Urinary bladder (tissue), 4 donors: ENCODE results near the gene ADAM33. TPM values are rescaled to one million over a fixed set of nuclear protein-coding genes. Genes with fewer than 3 reads are reported as not detected.

Experiments used
- DNase-seq: peaks from one replicate; pipeline ENCODE4 v3.0.0-alpha.2; 2015; ENCODE audit errors: extremely low spot score
- H3K27ac ChIP-seq: one replicate; pipeline ENCODE4 v1.5.1; 2013; ENCODE audit warnings: low read depth, mild to moderate bottlenecking, moderate library complexity
- H3K36me3 ChIP-seq: one replicate; pipeline ENCODE4 v1.6.1; 2013; ENCODE audit warnings: mild to moderate bottlenecking, moderate library complexity; ENCODE audit not compliant: insufficient read depth
- H3K4me1 ChIP-seq: one replicate; pipeline ENCODE4 v1.6.1; 2013; ENCODE audit warnings: mild to moderate bottlenecking, moderate library complexity; ENCODE audit not compliant: insufficient read depth
- H3K4me3 ChIP-seq: one replicate; pipeline ENCODE4 v1.5.1; 2013; ENCODE audit warnings: low read depth, low read length
- WGBS: extraction: QIAGEN DNeasy Blood & Tissue Kit; methylation state at CpG from one replicate; pipeline ENCODE4 v1.1.7; 2013; 5-methylcytosine and 5-hydroxymethylcytosine counted together
- polyA plus RNA-seq: library from polyadenylated mRNA; stranded (reverse); fragments of 200-250 nt; gene quantifications from one replicate; pipeline ENCODE4 v1.2.3, GENCODE V29; 2013
- total RNA-seq: library from RNA; depleted of rRNA; stranded (reverse); fragments of >200 nt; gene quantifications from one replicate; pipeline ENCODE4 v1.2.3, GENCODE V29; 2014
- donor health status: healthy with polysubstance abuse.
- donor health status: healthy.

Gene ADAM33
- total and polyA plus RNA-seq, 2 donors: 88.2 to 111 TPM

DNA sequence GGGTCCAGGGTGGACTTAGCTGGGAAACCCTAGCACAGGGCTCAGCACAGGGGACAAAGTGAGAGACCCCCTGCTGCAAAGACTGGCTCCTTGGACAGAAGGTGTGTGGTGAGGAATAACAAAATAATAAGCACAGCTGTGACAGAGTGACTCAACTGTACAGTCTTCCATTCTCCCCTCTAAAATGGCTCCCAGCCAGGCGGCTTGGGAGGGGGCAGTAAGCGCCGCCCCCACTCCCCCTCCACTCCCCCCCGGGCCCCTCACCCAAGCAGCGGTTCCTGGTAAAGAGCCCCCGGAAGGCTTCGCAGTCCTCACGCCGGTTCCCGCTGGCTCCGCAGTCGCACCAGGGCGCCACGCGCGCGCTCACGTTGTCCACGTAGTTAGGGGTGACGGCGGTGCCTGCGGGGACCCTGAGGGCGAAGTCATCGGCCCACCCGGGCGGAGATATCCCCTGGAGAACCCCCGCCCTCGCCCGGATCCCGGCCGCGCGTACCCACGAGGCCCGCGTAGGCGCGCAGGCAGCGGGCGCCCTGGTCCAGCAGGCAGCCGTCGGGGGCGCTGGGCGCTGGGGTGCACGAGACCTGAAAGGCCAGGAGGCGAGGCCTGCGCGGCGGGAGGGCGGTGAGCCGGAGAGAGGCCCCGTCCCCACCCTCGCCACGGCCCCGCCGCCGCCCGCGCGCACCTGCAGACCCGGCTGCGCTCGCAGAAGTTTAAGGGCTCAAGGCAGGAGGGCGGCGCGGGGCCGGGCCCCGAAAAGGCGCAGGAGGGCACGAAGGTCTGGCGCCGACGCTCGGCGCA lies 21.3 kb downstream of the ADAM33 start:
- H3K27ac ChIP-seq: no peak overlapping the region
- H3K4me1 ChIP-seq: no peaks in the 10 kb centered on the region
- DNase-seq: no peak
- no peaks in the 10 kb centered on the region for H3K36me3 ChIP-seq
- H3K4me3 ChIP-seq: peak overlapping the region; percentile 5
- WGBS: 3% methylated on average over 75 of the region's 75 CpGs

DNA sequence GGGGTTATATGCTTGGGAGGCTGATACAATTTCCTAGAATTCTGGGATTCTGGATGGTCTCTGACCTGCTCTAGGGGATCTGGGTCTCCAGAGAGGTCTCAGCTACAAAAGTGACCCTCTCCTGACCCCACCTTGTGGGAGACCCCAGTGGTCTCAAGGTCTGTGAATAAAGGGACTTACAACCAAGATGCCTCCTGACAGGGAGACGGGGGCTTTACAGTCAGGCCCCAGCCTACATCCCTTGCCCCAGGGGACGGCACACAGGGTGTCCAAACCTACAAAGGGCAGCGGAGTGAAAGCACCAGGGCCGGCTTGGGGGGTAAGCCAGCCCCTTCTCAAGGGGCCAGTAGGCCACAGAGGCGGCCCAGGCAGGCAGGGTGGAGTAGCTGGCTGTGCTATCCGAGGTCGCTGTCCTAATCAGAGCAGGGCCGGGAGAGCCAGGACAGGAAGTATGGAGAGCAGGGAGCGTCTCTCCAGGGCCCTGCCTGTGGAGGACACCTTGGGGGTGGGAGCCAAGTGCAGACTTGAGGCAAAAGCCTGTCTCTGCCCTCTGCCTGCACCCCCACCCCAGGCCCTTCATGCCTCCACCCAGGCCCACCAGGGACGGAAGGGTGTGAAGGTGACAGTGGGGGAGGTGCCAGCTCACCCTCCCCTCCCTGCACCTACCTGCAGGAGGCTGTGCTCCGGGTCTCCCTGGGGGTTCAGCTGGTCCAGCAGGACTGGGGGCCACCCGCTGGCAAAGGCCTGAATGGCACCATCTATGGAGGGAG lies 22.1 kb downstream of the ADAM33 start:
- Histone ChIP-seq H3K36me3 (no peaks in the 10 kb centered on the region), H3K4me3 (no peak overlapping the region), H3K27ac (no peak overlapping the region), H3K4me1 (no peaks in the 10 kb centered on the region)
- DNase-seq: no peak
- WGBS: 76% methylated on average over 12 of the region's 12 CpGs

DNA sequence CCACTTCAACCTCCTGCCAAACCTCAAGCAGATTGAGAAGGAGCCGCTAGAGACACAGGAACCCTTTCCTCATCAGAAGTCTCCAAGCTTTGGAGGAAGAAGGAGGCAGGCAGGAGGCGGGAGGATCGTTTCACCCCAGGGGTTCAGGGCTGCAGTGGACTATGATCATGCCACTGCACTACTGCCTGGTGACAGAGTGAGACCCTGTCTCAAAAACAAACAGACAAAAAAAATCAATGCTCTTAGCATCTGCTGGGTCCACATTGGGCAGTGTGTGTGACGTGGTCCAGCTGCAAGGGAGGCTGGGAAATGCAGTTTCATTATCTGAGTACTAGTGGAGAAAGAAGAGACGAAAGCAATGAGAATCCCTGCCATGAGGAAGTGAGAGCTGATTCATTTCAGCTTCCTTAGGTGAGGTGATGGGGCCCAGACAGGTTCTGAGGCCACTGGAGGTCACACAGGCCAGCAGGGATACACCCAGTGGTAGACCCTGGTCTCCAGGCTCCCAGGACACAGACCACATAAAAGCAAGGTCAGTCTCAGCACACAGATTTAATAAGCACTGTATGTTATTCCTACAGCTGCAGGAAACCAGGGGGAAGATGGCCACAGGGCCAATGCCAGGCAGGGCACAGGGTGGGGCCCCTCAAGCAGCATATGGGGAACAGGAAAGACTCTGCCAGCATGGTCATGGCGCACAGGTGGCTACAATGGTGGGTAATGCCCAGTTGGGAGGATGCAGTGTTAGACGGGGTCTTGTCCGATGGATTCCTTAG lies 22.9 kb downstream of the ADAM33 start:
- no peaks in the 10 kb centered on the region for H3K36me3 ChIP-seq
- no peak overlapping the region for H3K4me3 ChIP-seq
- 68% methylated on average over 8 of the region's 8 CpGs for WGBS
- no peak overlapping the region for H3K27ac ChIP-seq
- no peak for DNase-seq
- H3K4me1 ChIP-seq: no peaks in the 10 kb centered on the region

DNA sequence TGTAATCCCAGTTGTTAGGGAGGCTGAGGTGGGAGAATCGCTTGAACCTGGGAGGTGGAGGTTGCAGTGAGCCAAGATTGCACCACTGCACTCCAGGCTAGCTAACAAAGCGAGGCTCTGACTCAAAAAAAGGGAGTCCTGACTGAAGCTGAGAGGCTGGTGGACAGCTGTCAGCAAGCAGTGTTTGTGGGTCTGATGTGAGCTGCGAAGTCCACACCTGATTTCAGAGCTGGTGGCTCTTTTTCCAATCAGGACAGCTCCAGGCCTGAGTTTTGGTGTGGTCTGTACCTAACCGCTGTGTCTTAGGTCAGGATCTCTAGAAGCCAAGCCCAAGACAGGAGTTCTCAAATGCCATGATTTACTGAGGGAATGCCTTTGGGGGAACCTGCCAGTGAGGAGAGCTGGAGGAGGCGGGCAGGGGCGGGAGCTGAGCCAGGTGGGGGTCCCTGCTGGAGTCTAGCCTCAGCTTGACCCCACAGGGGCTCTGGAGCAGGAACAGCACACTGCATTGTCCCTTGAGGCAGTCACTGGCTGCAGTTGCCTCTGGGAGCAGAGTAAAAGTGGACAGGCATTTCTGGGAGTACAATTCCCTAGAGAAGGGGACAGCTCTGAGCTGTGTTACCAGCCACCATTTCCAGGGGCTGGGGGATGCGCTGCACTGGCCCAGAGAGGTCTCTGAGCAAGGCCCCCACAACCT lies 23.6 kb downstream of the ADAM33 start:
- 81% methylated on average over 7 of the region's 7 CpGs for WGBS
- Histone ChIP-seq H3K4me3 (no peak overlapping the region), H3K27ac (no peak overlapping the region), H3K4me1 (no peaks in the 10 kb centered on the region), H3K36me3 (no peaks in the 10 kb centered on the region)
- no peak for DNase-seq

DNA sequence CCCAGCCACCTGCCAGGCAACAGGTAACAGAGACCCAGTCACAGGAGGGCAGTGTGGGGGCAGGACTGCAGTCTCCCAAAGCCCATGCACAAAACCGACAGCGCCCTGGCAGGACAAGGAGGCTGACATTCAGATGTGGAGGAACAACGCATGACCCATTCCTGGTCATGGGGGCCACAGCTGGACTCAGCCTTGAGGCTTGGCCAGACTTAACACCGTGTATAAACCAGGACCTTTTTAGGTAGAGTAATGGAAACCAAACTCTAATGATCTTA lies 26.7 kb downstream of the ADAM33 start:
- Histone ChIP-seq H3K4me1 (no peaks in the 10 kb centered on the region), H3K4me3 (no peak overlapping the region), H3K36me3 (no peaks in the 10 kb centered on the region), H3K27ac (no peak overlapping the region)
- 92% methylated on average over 4 of the region's 4 CpGs for WGBS
- no peak for DNase-seq

DNA sequence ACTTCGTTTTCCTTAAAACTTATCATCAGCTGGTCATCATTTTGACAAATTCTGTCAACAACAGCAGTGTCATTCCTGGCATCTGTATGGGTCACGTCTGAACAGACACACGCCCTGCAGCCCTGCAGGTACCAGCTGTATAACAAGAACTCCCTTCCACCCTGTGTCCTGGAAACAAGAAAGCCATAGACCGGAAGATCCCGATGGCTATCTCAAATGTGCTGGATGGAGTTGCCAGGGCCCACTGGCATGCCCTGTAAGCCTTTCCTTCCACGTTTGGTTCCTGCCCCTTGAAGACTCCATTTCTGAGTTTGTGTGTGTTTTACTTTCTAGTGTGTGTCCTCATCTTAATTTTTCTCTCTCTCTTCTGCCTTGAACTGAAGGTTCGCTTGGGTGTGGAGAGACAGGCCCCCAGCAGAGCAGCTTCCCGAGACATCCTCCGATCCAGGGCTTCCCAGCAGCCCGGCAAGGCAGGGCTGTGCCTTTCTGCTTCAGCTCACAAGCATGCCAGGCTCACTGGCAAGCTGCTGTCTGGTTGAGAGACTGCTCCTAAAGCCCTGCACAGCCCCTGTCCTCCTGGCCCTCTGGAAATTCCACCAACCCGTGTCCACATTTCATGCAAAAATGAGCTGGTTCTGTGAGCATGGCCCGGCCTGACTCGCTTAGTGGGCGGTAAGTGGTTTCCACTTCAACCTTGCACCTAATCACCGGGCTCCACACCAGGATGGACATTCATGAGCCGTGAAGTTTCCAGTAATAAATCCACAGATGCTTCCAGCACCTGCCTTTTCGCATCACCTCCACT lies 27.3 kb downstream of the ADAM33 start:
- no peak for DNase-seq
- Histone ChIP-seq H3K4me1 (no peaks in the 10 kb centered on the region), H3K27ac (no peak overlapping the region), H3K4me3 (no peak overlapping the region), H3K36me3 (no peaks in the 10 kb centered on the region)
- WGBS: 84% methylated on average over 17 of the region's 17 CpGs

DNA sequence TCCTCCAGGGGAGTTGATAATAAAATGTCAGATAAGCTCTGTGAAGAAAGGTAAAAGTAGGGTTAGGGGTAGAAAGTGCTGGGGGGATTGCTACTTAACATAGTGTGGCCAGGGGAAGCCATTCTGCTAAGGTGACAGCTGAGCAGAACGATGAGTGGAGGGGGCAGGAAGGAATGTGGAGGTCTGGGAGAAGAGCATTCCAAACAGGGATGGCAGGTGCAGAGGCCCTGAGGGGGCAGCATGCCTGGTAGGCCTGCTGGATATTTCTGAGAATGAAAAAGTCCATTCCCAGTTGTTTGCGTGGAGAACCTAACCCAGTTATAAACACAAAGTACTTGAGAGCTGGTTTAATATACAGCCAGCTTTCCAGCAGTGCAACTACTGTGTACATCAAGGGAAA lies 27.9 kb downstream of the ADAM33 start:
- Histone ChIP-seq H3K36me3 (no peaks in the 10 kb centered on the region), H3K4me1 (no peaks in the 10 kb centered on the region), H3K4me3 (no peak overlapping the region), H3K27ac (no peak overlapping the region)
- WGBS: 54% methylated on average over 2 of the region's 2 CpGs
- no peak for DNase-seq

DNA sequence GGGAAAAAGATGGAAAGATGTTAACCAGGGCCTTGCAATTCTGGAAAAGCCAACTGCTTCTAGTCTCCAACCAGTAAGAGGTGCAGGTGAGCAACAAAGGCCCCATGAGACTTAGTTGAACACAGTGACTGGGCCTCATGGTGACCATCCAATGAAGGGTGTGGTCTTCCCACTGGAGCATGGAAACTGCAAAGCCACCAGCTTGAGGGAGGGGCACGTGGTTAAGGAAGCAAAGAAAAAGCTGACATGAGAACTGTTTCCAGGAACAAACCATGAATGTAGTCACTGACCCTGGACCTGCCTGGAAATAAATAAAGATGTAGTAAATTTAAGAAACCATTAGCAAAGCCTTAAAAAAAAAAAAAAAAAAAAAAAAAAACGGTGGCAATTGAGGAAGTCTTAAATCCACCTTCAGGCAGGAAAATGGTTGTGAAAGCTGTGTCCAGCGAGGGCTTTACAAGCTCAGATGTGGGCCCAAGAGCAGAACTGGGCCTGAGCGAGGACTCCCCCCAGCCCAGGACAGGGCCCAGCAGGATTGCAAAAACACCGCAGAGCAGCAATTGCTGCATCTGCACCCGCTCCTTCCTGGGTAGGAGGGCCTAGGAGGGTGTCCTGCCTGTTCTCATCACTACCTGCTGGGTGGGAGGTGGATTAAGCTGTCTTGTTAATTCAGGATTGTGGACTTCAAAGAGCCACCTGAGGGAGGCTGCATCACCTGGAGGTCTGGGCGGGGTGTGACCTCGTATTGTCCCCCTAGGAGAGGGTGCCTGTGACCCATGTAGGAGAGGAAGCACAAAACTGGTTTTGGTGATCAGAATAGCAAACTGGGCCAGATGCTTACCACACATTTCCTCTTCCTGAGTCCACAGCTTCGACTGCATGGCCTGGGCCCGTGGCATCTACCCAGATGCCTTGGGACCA lies 28.9 kb downstream of the ADAM33 start:
- Histone ChIP-seq H3K36me3 (no peaks in the 10 kb centered on the region), H3K4me1 (no peaks in the 10 kb centered on the region), H3K4me3 (no peak overlapping the region), H3K27ac (no peak overlapping the region)
- no peak for DNase-seq
- 80% methylated on average over 10 of the region's 10 CpGs for WGBS

DNA sequence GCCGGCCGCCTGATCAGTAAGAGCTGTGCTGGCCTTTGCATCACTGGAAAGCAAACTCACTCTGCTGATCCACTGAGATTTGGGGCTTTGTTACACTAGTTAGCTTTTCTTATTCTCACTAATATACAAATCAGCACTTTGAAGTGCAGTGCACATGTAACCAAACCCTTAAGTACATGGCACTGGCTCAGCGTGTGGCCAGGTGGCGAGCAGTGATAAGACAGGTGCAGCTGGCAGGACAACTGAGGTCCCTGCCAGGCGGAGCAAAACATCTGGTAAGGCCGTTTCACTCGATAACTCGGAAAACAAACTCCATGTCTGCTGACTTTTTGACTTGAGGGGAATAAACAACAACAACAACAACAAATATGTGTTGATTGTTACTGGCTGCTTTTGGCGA lies 29.6 kb downstream of the ADAM33 start:
- WGBS: 93% methylated on average over 9 of the region's 9 CpGs
- Histone ChIP-seq H3K4me1 (no peaks in the 10 kb centered on the region), H3K27ac (no peak overlapping the region), H3K4me3 (no peak overlapping the region), H3K36me3 (no peaks in the 10 kb centered on the region)
- DNase-seq: no peak

DNA sequence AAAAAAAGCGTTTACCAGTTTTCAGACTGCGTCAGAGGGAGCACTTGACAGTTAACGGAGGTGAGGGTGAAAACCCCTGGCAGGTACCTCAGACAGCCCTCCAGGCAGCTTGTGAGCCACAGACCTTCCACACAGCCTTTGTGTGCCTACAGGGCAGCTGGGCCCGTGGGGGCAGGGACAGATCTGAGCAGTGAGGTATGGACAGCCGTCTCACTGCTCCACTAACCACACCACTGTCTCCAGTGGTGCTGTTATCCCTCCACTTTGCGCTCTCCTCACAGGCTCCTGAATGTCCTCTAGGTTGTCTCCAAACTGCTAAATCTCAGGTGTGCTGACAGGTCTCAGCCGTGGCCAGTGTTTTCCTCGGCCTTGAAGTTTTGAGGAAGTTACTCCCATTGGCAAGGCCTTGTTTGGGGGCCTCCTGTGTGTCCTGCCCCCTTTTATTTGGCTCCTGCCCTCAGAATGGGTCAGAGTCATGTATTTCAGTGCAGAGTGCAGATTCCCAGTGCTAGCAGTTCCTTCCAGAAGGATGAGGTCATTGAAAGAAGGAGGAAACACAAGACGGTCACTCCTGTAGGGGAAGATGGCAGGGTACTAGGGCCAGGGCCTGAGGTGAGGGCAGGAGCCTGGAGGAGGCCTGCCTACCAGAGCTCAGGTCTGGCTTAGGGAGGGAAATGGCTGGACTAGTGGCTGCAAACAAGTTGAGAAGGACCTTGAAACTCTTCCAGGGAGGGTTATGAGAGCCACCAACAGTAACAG lies 30.4 kb downstream of the ADAM33 start:
- H3K4me3 ChIP-seq: no peak overlapping the region
- H3K4me1 ChIP-seq: no peaks in the 10 kb centered on the region
- no peak overlapping the region for H3K27ac ChIP-seq
- H3K36me3 ChIP-seq: no peaks in the 10 kb centered on the region
- no peak for DNase-seq
- 68% methylated on average over 9 of the region's 9 CpGs for WGBS

DNA sequence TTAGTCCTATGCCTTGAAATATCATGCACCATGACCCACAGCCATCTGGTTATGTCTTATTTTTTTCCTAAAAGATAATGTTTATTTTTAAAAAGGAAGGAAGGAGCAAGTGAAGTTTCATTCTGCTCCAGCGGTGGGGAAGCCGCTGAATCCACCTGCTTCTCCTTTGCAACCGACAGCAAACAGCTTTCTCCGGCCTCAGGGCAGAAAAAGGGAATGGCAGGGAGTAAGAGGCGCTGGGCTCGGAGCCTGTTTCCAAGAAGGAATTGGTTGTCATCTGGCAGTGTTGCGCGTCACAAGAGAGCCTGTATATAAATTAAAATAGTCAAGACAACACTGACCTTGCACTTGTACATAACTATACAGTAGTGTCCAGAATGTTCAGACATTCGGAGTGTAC lies 32.9 kb downstream of the ADAM33 start:
- Histone ChIP-seq H3K36me3 (no peaks in the 10 kb centered on the region), H3K4me1 (no peaks in the 10 kb centered on the region), H3K4me3 (no peak overlapping the region), H3K27ac (no peak overlapping the region)
- 91% methylated on average over 9 of the region's 9 CpGs for WGBS
- DNase-seq: no peak

DNA sequence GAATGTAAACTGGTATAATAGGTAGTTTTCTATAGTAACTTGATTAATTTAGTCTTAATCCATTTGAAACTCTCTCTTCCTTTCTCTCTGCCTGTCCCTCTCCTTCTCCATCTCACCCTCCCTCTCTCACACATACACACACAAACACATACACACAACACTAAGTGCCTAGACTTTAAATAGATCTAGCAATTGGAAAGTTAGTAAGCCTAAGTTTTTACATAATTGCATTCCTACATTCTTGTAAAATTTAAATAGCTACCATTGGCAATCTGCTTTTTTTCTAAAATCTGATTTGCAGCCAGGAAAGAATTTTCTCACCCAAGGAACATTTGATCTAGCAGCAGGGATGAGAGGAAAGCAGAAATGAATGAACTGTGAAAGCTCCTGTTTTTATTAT lies 34.3 kb downstream of the ADAM33 start:
- no peak for DNase-seq
- Histone ChIP-seq H3K4me1 (no peaks in the 10 kb centered on the region), H3K4me3 (no peak overlapping the region), H3K36me3 (no peaks in the 10 kb centered on the region), H3K27ac (no peak overlapping the region)
